Gastroesophageal sphincter (tissue), 3 donors: Measurements from ENCODE around the gene TLK2.

Experiments
- CTCF ChIP-seq, 4 experiments: fragments of 200-600 bp in 2 of 4; fragments of 450-650 bp in 2 of 4; sonication (generic) in 1 of 4; IDR thresholded peaks; one replicate each; pipeline ENCODE4 v1.5.1; 2017 to 2019; ENCODE audit warnings: antibody characterized with exemption in 4 of 4, mild to moderate bottlenecking in 2 of 4, moderate library complexity in 2 of 4
- POLR2A ChIP-seq, 2 donors: fragments of 450-650 bp; IDR thresholded peaks; one replicate each; pipeline ENCODE4 v1.6.1; 2017; ENCODE audit warnings: antibody characterized with exemption in 2 of 2, mild to moderate bottlenecking in 2 of 2, moderate library complexity in 1 of 2
- POLR2AphosphoS5 ChIP-seq: sonication (generic); formaldehyde crosslinking; IDR thresholded peaks from one replicate; pipeline ENCODE4 v1.6.1; 2017; ENCODE audit warnings: antibody characterized with exemption

- TF ChIP-seq CTCF (IDR thresholded peaks at IDR 0.05) (no peak), POLR2AphosphoS5 (no peak), POLR2A (IDR thresholded peaks at IDR 0.05) (no peak)
Observed at GRCh38 chr17:62580947-62581346, 102.3 kb downstream of the TLK2 start.
